ENCODE data around the gene DLGAP1.

DNA sequence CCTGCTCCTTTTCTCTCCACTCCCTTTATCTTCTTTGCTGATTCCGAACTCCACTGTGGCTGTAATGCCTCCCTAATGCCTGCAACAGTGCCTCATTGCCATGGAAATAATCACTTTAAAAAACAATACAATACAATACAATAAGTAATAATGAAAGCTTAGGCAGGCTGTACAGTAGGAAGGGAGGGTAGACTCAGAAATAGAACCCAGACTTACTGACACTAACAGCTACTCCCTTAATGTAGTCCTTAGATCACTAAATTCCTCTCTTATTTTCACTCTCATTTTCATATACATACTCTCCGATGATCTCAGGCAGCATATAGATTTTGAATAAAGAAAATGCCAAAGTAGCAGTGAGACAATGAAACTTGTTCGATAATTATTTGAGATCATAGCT is 70.2 kb downstream of the DLGAP1 start:
- TF ChIP-seq, protein P1, sequence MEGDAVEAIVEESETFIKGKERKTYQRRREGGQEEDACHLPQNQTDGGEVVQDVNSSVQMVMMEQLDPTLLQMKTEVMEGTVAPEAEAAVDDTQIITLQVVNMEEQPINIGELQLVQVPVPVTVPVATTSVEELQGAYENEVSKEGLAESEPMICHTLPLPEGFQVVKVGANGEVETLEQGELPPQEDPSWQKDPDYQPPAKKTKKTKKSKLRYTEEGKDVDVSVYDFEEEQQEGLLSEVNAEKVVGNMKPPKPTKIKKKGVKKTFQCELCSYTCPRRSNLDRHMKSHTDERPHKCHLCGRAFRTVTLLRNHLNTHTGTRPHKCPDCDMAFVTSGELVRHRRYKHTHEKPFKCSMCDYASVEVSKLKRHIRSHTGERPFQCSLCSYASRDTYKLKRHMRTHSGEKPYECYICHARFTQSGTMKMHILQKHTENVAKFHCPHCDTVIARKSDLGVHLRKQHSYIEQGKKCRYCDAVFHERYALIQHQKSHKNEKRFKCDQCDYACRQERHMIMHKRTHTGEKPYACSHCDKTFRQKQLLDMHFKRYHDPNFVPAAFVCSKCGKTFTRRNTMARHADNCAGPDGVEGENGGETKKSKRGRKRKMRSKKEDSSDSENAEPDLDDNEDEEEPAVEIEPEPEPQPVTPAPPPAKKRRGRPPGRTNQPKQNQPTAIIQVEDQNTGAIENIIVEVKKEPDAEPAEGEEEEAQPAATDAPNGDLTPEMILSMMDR (IDR thresholded peaks at IDR 0.05; ENCODE audit: insufficient read depth, low read length, poor library complexity, severe bottlenecking), result no peak
- TF ChIP-seq EZH2phosphoT487 (conservative IDR thresholded peaks at IDR 0.05; ENCODE audit: low read length), result no peak
